ENCODE results near the gene FBXO48.
"Not testable (repeated sequence)": the region's sequence is repeated elsewhere in the genome, so short reads cannot be mapped to it uniquely, and the experiment has no call there.

The FBXO48 gene

DNA sequence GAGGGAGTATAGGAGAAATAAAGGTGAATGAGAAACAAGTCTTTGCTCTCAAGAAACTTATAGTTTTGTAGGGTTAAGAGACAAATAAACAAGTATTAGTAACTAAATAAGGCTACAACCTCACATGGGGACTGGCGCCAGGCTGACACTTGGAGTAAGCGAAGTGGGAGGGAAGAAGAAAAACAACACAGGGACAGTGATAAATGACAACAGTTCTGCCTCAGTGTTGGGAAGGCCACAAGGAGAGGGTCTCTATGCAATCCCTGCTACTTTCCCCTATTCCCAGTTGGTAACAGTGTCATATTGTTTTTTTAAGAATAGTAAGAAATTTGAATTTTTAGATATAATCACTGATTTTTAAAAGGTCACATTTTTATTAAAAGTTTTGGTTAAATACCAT, 4.3 kb upstream of the FBXO48 start:
- DNase-seq (ENCODE audit: low spot score), result no peak

DNA sequence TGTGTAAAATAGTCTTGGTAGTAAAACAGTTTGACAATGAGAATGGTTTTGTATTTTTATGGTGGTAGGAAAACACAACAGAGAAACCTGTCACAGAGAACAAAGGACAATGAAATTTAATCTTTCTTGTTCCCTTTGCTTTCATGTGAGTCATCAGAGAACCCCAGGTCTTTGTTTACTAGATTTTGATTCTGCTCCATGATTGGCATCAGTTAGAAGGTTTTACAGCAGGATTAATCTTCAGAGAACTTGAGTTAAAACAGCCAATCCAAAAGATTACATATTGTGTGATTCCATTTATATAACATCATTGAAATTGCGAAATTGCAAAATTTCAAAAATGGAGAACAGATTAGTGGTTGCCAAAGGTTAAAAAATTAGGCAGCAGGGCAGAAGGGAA, 2.8 kb upstream of the FBXO48 start:
- DNase-seq (ENCODE audit: low spot score), result no peak

DNA sequence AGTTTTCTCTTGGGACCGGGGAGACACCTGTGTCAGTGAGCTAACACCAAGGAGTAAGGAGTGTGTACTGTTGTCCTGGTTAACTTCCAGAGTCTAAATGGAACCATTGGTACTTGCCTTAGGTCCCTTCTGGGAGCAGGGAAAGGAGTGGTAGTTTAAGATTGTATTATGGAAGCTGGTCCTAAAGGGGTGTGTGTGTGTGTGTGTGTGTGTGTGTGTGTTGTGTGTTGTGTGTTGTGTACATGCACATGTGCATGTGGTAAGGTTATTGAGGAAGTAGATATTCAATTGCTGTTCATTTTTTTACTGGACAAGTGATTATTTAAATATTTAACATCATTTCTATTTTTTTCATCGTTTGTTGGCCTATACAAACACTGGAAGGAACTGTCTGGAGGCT, 1.7 kb upstream of the FBXO48 start:
- DNase-seq (ENCODE audit: low spot score), result no peak

DNA sequence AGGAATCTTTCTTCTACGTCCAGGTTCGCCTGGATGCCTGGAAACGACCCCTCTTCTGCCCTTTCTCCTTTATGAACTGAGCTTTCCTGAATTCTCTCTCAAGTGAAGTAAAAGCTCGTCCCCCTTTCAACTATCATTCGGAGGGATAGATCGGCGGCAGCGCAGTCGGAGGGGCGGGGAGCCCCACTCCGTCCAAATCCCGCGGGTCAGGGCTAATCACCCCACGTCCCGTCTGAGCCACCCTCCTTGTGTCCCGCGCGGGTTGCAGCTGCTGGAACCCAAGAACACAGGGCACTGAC, 367 bp downstream of the FBXO48 start:
- no peak for DNase-seq (ENCODE audit: low spot score)

DNA sequence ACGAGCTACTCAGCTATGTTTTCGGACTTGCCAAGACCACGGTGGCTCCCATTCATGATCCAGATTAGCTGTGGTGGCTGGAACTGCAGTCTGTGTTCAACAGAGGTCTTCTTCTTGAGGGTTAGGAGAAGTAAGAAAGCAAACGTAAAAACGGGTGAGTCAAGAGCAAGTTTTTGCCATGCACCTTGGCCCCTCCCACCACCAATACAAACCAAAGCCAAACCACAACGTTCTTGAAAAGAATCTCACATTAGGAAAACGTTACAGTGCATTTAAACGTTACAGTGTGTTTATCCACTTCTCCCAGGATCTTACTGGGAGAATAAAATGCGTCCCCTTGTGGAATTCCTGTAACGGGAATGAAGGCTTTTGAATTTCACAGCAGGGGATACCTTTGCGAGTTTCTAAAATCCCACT, 725 bp downstream of the FBXO48 start:
- DNase-seq (ENCODE audit: low spot score), result peak; percentile 41

DNA sequence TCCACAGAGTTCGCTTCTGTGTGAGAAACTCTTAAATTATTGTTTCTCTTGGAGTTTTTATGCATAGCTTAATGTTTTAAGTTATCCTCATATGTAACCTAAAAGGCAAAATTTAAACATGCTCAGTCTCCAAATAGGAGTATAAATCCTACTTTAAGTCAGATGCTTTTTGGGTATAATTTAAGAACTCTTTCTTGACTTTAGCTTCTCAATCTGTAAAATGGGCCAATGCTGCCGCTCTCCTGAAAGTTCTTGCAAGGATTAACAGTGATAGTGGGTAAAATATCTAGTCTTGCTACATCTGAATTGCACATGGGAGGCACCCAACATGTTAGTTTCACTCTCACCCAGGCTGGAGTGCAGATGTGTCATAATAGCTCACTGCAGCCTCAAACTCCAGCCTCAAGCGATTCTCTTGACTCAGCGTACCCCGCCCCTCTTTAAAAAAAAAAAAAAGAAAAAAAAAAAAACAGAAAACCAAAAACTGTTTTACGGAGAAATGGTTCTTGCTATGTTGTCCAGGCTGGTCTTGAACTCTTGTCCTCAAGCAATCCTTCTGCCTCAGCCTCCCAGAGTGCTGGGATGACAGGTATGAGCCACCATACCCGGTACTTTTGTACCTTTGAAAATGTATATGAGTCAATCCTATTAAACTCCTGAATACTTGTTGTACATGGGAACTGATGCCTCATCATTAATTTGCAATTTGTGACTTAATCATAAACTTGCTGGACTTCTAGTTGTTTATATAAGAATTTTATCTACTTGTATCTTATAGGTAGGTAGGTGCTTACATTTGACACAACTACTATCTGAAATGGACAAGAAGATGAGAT, 1.8 kb downstream of the FBXO48 start:
- no peak for DNase-seq (ENCODE audit: low spot score)

DNA sequence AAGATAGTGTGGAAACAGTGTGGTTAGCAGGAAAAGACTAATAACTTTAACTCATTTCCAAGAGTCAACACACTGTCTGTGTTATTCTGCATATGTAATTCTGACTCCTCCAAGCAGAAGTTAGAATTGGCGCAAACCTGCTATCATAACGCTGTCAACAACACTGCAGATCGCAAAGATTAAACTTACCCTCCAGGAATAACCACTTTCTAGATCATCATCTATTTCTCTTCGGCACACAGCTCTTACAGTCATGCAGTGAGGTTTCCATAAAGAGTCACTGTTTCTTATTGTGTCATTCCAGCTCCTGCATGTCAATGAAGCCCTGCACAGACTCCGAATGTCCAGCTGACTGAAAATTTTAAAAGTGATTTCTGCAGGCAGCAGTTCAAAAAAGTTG, 2.4 kb downstream of the FBXO48 start:
- no peak for DNase-seq (ENCODE audit: low spot score)

DNA sequence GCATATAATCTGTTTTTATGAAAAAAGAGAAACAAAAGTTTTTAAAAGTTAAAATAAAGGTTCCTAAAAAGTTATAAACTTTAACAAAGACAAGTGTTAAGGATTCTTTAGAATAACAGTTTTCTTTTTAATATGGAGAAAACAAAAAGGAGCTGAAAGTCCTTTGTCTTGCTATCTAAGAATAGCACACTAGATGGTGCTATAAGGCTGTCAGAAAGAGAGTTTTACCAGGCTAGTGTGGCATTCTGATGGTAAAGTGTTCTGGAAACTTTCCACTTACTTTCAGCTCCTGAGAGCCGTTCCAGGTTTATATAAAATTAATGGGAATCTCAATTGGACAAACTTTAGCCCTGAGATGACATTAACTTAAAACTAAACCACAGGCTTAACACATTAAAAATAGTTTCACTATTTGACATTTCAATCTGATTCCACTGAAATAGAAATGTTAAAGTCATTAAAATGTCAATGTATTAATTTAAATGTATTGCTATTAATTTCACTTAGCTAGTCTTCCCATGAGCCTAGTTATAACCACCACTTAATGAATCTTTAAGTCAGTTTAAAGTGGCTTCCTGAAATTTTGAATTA, 3.7 kb downstream of the FBXO48 start:
- DNase-seq (ENCODE audit: low spot score), result peak; percentile 42

DNA sequence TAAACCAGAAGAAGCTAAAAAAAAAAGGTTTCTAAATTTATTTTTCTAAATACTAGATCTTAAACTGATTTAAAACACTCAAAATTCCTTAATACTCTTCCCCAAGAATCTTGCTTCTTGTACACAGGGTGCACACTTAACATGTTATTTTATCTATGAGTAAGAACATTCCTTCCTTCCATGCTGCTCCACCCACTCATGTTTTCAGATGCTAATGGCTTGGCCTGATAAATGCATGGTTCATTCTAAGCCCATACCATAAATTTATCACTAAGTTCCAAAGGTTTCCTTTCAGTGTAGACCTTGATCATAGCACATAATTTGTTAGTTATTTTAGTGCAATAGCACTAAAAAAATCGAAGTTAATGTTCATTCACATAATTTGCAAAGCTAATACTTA, 8.1 kb downstream of the FBXO48 start:
- DNase-seq (ENCODE audit: low spot score), result no peak

DNA sequence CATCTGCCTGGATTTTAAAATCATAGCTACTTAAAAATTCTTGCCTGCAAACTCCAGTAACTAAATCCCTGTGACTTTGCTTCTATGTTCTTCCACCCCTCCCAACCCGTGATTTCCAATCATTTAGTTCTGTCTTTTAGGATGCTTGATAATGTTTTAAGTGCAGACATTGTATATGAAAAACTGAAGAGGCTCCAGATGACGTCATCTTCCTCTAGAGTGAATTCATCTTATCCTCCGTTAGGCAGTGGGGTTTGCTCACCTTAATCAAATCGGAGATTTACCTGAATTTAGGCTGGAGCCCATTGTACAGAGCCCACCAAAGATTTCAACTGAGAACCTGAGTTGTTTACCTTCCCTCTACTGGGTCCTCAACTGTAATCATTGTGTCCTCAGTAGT, 10.9 kb downstream of the FBXO48 start:
- DNase-seq (ENCODE audit: low spot score), result no peak

DNA sequence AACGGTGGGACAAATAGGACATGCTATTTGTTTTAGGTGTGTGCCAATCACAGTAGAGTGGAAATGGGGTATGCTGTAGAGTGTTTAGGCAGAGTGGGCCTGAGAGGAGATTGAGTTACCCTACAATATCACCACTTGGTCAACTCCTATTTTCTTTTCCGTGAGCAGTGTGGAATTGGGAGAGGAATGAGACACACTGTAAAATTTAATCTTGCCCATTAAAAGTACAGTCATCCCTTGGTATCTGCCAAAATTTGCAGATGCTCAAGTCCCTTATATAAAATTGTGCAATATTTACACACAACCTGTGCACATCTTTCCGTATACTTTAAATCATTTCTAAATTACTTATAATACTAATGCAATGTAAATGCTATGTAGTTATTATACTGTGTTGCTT, 12.4 kb downstream of the FBXO48 start:
- DNase-seq (ENCODE audit: low spot score), result no peak

DNA sequence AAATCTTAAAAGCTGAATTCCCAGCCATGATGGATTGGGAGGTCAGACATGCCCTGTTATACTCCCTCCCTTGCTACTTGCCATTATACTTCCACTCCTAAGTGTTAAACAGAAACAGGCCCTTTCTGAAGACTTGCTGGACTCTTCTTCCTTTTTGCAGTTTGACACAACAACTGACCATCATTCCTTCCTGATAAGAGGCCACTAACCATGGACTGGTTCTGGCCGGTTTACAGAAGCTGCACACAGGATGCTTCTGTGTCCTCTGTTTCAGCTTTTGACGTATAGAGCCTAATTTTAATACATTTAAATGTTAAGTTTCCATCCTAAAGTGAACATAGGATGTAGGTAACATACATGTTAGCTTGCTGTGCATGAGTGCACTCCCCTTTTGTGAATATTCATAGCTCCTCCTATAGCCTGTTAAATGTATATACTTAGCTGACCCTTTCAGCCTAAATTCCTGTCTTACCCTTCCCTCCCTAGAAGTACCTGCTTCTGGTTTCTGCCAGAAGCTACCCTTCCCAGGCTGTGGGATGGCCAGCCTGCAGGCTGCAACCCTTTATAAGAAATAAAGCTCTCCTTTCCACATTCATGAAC, 13.2 kb downstream of the FBXO48 start:
- no peak for DNase-seq (ENCODE audit: low spot score)

DNA sequence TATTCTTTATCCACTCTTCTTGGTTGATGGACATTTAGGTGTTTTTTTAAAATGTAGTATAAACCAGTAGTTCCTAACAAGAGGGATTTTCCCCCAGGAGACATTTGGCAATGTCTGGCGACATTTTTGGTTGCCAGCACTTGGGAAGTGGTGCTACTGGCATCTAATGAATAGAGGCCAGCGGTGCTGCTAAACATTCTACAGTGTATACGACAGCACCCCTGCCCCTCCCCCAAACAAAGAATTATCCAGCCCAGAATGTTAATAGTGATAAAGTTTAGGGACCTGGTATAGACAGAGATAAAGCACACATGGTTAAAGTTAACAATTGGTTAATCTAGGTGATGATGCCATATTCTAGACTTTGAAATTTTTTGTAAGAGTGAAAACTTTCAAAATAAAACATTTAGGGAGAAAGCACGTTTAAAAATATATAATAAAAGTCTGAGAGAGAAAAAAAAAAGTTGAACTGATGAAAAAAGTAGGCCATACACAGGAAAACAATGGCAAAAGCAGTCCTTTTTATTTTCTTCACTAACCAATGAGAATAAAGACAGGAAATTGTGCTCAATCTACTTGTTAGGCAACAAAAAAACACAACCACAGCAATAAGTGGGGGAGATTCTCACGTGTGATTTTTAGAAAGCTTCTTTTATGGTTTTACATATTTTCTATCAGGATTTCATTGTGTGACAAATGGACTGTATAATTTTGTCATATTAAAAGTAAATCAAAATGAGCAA, 14.8 kb downstream of the FBXO48 start:
- no peak for DNase-seq (ENCODE audit: low spot score)

DNA sequence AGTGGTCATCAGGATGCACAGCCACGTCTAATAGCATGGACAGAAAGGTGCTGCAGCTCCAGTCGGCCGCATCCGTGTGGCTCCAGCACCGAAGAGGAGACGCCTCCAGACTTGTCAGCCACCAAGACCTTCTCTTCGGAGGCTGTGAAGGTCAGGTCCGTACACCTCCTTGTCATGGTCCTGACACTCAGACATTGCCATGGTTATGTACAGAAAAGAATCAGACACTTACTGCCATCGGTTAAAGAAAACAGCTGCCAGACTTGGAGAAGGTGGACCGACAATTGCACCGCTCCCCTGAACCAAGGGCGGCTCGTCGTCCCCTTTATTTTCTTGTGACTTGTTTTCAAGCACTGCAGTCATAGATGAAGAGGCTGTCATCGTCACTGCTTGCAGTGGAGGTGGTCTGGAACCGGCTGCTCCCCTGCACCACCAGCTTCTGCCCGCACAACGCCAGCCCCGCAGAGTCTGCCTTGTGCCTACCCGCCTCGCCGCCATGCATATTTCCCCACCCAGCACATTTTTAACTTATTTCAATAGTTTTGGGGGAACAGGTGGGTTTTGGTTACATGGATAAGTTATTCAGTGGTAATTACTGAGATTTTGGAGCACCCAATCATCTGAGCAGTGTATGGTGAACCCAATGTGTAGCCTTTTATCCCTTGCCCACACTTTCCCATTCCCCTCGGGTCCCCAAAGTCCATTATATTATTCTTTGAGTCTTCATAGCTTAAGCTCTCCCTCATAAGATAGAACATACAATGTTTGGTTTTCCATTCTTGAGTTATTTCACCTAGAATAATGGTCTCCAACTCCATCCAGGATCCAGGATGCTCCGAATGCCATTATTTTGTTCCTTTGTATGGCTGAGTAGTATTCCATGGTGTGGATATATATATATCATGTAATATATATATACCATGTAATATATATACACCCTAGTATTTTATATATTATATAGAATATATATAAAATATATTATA, 18.1 kb downstream of the FBXO48 start:
- DNase-seq (ENCODE audit: low spot score), result no peak

DNA sequence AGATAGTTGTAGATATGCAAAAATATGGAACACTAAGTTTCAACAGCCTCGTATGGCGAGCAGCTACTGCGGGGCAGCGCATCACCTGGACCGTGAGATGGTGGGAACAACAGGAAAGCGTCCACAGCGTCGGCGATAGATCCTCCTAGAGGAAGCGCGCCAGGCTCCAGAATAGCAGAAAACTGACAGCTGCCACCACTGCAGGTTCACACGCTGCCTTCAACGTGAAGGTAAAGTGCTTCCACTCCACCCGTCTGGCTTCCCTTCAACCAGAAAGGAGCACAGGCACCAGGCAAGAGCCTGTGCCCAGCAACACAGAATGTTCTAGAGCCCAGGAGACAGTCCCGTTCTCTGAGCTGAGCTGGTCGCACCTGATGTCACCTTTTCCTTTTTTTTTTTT, 20.0 kb downstream of the FBXO48 start:
- DNase-seq (ENCODE audit: low spot score), result no peak

DNA sequence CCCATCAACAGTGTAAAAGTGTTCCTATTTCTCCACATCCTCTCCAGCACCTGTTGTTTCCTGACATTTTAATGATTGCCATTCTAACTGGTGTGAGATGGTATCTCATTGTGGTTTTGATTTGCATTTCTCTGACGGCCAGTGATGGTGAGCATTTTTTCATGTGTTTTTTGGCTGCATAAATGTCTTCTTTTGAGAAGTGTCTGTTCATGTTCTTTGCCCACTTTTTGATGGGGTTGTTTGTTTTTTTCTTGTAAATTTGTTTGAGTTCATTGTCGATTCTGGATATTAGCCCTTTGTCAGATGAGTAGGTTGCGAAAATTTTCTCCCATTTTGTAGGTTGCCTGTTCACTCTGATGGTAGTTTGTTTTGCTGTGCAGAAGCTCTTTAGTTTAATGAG, 20.7 kb downstream of the FBXO48 start:
- not testable (repeated sequence) for DNase-seq (ENCODE audit: low spot score)

DNA sequence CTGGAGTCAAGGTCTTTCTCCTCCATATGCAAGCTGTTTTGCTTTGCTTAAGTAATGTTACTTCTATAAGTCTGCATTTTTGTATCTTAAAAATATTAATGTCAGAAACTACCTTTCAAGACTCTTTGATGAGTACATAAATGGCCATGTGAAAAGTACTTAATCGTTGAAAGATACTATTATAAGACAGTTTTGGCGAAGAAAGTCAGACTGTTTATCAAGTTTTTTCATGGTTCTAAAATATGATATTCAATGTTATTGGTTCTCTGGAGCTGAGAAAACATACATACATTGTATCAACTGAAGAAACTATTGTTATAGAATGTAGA, 25.1 kb downstream of the FBXO48 start:
- DNase-seq (ENCODE audit: low spot score), result no peak

DNA sequence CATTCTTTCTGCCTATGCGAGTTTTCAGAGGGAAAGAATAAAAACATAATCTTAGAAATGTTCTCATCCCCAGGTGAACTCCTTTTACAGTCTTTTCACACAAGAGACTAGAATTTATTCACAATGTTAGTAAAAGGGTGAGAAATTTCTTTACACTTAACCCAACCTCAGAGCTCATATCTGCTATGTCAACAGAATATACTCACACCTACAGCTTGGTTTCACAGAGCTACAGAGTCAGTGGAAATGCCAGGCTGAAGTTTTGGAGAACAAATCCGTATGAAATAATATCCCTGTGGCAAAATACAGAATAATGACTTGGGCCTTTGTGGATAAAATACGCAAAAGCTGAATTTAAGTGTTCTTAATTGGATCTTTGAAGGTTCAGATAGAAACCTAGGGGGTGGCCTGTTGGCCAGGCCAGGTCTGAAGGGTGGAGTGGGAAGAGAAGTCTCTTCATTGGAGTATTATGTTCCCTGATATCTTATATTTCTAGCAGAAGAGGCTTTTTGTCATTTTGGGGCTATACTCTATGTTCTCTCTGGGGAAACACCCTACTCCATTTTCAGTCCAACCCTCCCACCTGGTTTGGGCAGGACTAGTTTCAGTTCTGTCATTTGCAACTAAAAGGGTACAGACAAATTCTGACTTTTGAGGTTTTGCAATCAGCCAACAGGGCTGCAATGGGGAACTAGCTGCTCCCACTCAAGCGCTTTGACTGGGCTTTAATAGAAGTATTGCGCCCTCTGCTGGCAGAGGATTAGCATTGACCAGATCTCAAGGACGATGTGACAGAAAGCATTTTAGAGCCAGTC, 25.7 kb downstream of the FBXO48 start:
- DNase-seq (ENCODE audit: low spot score), result peak; percentile 79

DNA sequence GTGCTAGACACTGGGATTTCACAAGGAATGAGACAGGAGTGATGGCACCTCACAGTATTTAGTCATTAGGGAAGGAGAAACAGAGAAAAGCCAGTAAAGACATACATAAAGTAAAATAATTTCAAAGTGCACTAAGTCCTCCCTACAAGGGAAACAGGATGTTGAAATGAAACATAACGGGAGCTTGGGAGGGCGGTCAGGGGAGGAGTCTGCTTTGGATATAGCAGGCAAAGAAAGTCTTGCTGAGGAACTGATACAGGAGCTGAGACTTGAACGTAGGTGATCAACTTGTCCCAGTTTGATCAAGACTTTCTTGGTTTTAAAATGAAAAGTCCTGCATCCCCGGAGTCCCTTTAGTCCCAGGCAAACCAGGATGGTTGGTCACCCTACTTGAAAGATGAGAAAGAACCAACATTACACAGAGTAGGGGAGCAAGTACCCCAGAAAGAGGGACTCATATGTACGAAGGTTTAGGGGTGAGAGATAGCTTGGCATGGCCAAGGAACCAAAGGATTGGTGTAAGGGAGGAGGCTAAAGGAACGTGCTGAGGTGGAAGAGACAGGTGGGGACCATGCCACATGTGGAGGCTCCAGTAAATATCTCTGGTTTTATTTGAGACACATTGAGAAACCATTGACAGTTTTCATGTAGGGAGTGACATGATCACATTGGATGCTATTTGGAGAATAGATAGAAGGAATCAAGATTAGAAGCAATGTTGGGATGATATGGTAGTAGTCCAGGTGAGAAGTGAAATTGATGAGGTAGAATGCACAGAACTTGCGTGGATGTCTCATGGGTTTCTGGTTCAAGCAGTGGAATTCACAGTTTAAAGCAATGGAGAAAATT, 28.4 kb downstream of the FBXO48 start:
- DNase-seq (ENCODE audit: low spot score), result no peak

DNA sequence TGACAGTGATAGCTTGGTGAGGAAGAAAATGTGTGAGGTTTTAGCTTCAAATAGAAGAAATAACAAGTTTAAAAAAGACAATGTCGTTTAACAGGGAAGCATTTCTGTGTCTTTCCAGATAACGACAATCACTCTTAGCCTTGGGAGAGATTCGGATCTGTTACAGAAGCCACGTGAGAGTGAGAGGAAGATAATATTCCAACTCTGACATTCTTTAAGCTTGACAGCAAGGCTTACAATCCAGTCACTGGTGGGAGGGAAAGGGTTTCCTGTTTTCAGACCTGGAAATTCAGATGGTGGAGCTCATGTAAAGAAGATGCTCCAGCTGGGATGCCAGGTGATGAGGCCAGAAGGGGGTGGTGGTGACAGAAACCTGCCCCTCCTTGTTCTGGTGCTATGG, 30.8 kb downstream of the FBXO48 start:
- DNase-seq (ENCODE audit: low spot score), result no peak
